ENCODE results near the gene SLC2A13. TPM values are rescaled to one million over a fixed set of nuclear protein-coding genes. Genes with fewer than 3 reads are reported as not detected.

SLC2A13 gene
- total RNA-seq, 1 experiment from 2014 or later, result 15.3 TPM

DNA sequence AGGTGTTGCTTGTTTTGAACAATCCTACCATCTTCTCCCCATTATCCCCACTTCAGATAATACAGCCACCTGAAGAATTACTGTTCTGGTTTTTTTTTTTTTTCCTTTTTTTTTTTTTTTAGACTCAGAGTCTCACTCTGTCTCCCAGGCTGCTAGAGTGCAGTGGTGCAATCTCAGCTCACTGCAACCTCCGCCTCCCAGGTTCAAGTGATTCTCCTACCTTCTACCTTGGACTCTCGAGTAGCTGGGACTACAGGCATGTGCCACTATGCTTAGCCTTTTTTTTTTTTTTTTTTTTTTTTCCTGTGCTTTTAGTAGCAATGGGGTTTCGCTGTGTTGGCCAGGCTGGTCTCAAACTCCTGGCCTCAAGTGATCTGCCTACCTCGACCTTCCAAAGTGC, 306.9 kb downstream of the SLC2A13 start:
- Mint-ChIP-seq H3K27ac (no peak overlapping the region), H3K9me3 (no peaks in the 10 kb centered on the region), H3K4me3 (no peak overlapping the region), H3K36me3 (peaks cover 2% of the 10 kb centered on the region; the same call in 1 of the 2 replicates), H3K27me3 (ENCODE audit: low read depth) (no peaks in the 10 kb centered on the region), H3K4me1 (no peaks in the 10 kb centered on the region)
- TF ChIP-seq, protein P1, sequence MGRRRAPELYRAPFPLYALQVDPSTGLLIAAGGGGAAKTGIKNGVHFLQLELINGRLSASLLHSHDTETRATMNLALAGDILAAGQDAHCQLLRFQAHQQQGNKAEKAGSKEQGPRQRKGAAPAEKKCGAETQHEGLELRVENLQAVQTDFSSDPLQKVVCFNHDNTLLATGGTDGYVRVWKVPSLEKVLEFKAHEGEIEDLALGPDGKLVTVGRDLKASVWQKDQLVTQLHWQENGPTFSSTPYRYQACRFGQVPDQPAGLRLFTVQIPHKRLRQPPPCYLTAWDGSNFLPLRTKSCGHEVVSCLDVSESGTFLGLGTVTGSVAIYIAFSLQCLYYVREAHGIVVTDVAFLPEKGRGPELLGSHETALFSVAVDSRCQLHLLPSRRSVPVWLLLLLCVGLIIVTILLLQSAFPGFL (CRISPR knock-in tag; IDR thresholded peaks at IDR 0.05; ENCODE audit: borderline replicate concordance), result no peak
- ATAC-seq (no peak), DNase-seq (ENCODE audit: low spot score) (no peak)
- POLR2A ChIA-PET, result interaction anchor here (0.6 kb wide), 1 partner anchor 252 kb away, joined by 3 read pairs; no protein-coding TSS in a partner anchor
- CTCF ChIA-PET, result interaction anchor here (0.7 kb wide), 1 partner anchor 18 kb away, joined by 6 read pairs; no protein-coding TSS in a partner anchor

DNA sequence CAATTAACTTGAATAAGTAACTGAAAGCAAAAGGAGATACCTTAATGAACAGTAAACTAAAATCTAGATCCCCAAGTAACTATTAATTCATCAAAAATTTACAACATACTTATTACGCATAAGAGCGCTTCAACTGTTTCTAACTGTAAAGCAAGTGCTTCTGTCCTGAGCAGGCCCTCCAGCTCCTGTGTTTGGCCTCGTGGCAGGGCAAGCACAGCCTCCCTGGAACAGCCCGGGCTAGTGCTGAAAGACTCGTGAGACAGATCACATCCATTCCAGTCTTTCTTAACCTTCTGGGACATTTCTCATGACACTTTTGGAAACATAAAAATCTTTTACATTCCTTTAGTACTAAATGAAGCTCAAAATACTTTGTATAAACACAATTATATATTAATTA, 307.5 kb downstream of the SLC2A13 start:
- Mint-ChIP-seq H3K36me3 (peaks cover 2% of the 10 kb centered on the region; the same call in 1 of the 2 replicates), H3K27ac (no peak overlapping the region), H3K27me3 (ENCODE audit: low read depth) (no peaks in the 10 kb centered on the region), H3K9me3 (no peaks in the 10 kb centered on the region), H3K4me3 (no peak overlapping the region), H3K4me1 (no peaks in the 10 kb centered on the region)
- DNase-seq (ENCODE audit: low spot score) (no peak), ATAC-seq (no peak)
- no peak for TF ChIP-seq ESRRA (CRISPR knock-in tag; IDR thresholded peaks at IDR 0.05; ENCODE audit: borderline replicate concordance)
- TF ChIP-seq, protein P2, sequence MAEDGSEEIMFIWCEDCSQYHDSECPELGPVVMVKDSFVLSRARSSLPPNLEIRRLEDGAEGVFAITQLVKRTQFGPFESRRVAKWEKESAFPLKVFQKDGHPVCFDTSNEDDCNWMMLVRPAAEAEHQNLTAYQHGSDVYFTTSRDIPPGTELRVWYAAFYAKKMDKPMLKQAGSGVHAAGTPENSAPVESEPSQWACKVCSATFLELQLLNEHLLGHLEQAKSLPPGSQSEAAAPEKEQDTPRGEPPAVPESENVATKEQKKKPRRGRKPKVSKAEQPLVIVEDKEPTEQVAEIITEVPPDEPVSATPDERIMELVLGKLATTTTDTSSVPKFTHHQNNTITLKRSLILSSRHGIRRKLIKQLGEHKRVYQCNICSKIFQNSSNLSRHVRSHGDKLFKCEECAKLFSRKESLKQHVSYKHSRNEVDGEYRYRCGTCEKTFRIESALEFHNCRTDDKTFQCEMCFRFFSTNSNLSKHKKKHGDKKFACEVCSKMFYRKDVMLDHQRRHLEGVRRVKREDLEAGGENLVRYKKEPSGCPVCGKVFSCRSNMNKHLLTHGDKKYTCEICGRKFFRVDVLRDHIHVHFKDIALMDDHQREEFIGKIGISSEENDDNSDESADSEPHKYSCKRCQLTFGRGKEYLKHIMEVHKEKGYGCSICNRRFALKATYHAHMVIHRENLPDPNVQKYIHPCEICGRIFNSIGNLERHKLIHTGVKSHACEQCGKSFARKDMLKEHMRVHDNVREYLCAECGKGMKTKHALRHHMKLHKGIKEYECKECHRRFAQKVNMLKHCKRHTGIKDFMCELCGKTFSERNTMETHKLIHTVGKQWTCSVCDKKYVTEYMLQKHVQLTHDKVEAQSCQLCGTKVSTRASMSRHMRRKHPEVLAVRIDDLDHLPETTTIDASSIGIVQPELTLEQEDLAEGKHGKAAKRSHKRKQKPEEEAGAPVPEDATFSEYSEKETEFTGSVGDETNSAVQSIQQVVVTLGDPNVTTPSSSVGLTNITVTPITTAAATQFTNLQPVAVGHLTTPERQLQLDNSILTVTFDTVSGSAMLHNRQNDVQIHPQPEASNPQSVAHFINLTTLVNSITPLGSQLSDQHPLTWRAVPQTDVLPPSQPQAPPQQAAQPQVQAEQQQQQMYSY (CRISPR knock-in tag; IDR thresholded peaks at IDR 0.05), result no peak
- TF ChIP-seq, protein P3, sequence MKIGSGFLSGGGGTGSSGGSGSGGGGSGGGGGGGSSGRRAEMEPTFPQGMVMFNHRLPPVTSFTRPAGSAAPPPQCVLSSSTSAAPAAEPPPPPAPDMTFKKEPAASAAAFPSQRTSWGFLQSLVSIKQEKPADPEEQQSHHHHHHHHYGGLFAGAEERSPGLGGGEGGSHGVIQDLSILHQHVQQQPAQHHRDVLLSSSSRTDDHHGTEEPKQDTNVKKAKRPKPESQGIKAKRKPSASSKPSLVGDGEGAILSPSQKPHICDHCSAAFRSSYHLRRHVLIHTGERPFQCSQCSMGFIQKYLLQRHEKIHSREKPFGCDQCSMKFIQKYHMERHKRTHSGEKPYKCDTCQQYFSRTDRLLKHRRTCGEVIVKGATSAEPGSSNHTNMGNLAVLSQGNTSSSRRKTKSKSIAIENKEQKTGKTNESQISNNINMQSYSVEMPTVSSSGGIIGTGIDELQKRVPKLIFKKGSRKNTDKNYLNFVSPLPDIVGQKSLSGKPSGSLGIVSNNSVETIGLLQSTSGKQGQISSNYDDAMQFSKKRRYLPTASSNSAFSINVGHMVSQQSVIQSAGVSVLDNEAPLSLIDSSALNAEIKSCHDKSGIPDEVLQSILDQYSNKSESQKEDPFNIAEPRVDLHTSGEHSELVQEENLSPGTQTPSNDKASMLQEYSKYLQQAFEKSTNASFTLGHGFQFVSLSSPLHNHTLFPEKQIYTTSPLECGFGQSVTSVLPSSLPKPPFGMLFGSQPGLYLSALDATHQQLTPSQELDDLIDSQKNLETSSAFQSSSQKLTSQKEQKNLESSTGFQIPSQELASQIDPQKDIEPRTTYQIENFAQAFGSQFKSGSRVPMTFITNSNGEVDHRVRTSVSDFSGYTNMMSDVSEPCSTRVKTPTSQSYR (CRISPR knock-in tag; IDR thresholded peaks at IDR 0.05), result no peak
- TF ChIP-seq, protein P4, sequence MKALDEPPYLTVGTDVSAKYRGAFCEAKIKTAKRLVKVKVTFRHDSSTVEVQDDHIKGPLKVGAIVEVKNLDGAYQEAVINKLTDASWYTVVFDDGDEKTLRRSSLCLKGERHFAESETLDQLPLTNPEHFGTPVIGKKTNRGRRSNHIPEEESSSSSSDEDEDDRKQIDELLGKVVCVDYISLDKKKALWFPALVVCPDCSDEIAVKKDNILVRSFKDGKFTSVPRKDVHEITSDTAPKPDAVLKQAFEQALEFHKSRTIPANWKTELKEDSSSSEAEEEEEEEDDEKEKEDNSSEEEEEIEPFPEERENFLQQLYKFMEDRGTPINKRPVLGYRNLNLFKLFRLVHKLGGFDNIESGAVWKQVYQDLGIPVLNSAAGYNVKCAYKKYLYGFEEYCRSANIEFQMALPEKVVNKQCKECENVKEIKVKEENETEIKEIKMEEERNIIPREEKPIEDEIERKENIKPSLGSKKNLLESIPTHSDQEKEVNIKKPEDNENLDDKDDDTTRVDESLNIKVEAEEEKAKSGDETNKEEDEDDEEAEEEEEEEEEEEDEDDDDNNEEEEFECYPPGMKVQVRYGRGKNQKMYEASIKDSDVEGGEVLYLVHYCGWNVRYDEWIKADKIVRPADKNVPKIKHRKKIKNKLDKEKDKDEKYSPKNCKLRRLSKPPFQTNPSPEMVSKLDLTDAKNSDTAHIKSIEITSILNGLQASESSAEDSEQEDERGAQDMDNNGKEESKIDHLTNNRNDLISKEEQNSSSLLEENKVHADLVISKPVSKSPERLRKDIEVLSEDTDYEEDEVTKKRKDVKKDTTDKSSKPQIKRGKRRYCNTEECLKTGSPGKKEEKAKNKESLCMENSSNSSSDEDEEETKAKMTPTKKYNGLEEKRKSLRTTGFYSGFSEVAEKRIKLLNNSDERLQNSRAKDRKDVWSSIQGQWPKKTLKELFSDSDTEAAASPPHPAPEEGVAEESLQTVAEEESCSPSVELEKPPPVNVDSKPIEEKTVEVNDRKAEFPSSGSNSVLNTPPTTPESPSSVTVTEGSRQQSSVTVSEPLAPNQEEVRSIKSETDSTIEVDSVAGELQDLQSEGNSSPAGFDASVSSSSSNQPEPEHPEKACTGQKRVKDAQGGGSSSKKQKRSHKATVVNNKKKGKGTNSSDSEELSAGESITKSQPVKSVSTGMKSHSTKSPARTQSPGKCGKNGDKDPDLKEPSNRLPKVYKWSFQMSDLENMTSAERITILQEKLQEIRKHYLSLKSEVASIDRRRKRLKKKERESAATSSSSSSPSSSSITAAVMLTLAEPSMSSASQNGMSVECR (CRISPR knock-in tag; IDR thresholded peaks at IDR 0.05; ENCODE audit: borderline replicate concordance), result no peak
- TF ChIP-seq FOXJ3 (CRISPR knock-in tag; IDR thresholded peaks at IDR 0.05; ENCODE audit: borderline replicate concordance), result no peak
- TF ChIP-seq, protein P5, sequence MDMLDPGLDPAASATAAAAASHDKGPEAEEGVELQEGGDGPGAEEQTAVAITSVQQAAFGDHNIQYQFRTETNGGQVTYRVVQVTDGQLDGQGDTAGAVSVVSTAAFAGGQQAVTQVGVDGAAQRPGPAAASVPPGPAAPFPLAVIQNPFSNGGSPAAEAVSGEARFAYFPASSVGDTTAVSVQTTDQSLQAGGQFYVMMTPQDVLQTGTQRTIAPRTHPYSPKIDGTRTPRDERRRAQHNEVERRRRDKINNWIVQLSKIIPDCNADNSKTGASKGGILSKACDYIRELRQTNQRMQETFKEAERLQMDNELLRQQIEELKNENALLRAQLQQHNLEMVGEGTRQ (CRISPR knock-in tag; IDR thresholded peaks at IDR 0.05), result no peak
- TF ChIP-seq ZBTB21 (CRISPR knock-in tag; IDR thresholded peaks at IDR 0.05; ENCODE audit: borderline replicate concordance), result no peak
- no peak for TF ChIP-seq TP53 (CRISPR knock-in tag; IDR thresholded peaks at IDR 0.05)
- TF ChIP-seq, protein P1 (CRISPR knock-in tag; IDR thresholded peaks at IDR 0.05; ENCODE audit: borderline replicate concordance), result no peak
- TF ChIP-seq RELA (CRISPR knock-in tag; IDR thresholded peaks at IDR 0.05; ENCODE audit: borderline replicate concordance), result no peak
- no peak for TF ChIP-seq ZNF423 (CRISPR knock-in tag; IDR thresholded peaks at IDR 0.05)
- TF ChIP-seq NFATC4 (CRISPR knock-in tag; IDR thresholded peaks at IDR 0.05), result no peak
- TF ChIP-seq, protein P6, sequence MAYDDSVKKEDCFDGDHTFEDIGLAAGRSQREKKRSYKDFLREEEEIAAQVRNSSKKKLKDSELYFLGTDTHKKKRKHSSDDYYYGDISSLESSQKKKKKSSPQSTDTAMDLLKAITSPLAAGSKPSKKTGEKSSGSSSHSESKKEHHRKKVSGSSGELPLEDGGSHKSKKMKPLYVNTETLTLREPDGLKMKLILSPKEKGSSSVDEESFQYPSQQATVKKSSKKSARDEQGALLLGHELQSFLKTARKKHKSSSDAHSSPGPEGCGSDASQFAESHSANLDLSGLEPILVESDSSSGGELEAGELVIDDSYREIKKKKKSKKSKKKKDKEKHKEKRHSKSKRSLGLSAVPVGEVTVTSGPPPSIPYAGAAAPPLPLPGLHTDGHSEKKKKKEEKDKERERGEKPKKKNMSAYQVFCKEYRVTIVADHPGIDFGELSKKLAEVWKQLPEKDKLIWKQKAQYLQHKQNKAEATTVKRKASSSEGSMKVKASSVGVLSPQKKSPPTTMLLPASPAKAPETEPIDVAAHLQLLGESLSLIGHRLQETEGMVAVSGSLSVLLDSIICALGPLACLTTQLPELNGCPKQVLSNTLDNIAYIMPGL (CRISPR knock-in tag; IDR thresholded peaks at IDR 0.05), result no peak
- no peak for TF ChIP-seq NR1H2 (CRISPR knock-in tag; IDR thresholded peaks at IDR 0.05)
- no peak for TF ChIP-seq TCF7 (CRISPR knock-in tag; IDR thresholded peaks at IDR 0.05; ENCODE audit: low read depth)
- TF ChIP-seq CREB1 (CRISPR knock-in tag; IDR thresholded peaks at IDR 0.05), result no peak
- no peak for TF ChIP-seq IRF2 (CRISPR knock-in tag; IDR thresholded peaks at IDR 0.05; ENCODE audit: borderline replicate concordance, low read depth)
- TF ChIP-seq GABPB1 (CRISPR knock-in tag; IDR thresholded peaks at IDR 0.05), result no peak
- POLR2A ChIA-PET, result interaction anchor here (0.6 to 1.1 kb wide), 2 partner anchors 253 to 308 kb away, joined by 3 read pairs; partner anchors contain the start of gene SLC2A13
- CTCF ChIA-PET, result interaction anchor here (0.7 kb wide), 1 partner anchor 10 kb away, joined by 3 read pairs; no protein-coding TSS in a partner anchor
